Neutrophil (primary cell): ENCODE results near the gene AKAP10.

Experiments
- H3K27ac ChIP-seq: fragments of 200-600 bp; sonication (generic); 2 replicates; pipeline ENCODE4 v1.5.1; 2016; ENCODE audit warnings: mild to moderate bottlenecking, moderate library complexity
- H3K27me3 ChIP-seq: fragments of 200-600 bp; sonication (generic); 2 replicates; pipeline ENCODE4 v1.6.0; 2016; ENCODE audit warnings: mild to moderate bottlenecking
- H3K36me3 ChIP-seq: fragments of 200-600 bp; sonication (generic); 2 replicates; pipeline ENCODE4 v1.5.1; 2017
- H3K4me1 ChIP-seq, 2 experiments: fragments of 200-600 bp in 1 of 2; sonication (generic) in 1 of 2; 1 replicate in 1 of 2; 2 replicates in 1 of 2; pipeline versions ENCODE4 v1.5.1 to v1.6.1; 2013 to 2016; ENCODE audit warnings: low read depth in 1 of 2, low read length in 1 of 2, mild to moderate bottlenecking in 1 of 2, moderate library complexity in 1 of 2; ENCODE audit not compliant: control insufficient read depth in 1 of 2, insufficient read depth in 1 of 2
- H3K4me3 ChIP-seq, 2 experiments: fragments of 200-600 bp in 1 of 2; sonication (generic) in 1 of 2; 1 replicate in 1 of 2; 2 replicates in 1 of 2; pipeline ENCODE4 v1.5.1; 2013 to 2016; ENCODE audit warnings: low read depth in 1 of 2, low read length in 1 of 2, mild to moderate bottlenecking in 1 of 2, moderate library complexity in 1 of 2
- H3K9me3 ChIP-seq: fragments of 200-600 bp; sonication (generic); 2 replicates; pipeline ENCODE4 v1.5.1; 2016
- CTCF ChIP-seq: fragments of 200-600 bp; sonication (generic); IDR thresholded peaks from 2 replicates; pipeline ENCODE4 v1.5.1; 2016; ENCODE audit warnings: antibody characterized with exemption

The AKAP10 gene

GRCh38 chr17:20010936-20011335 lies 33.3 kb upstream of the AKAP10 start:
- Histone ChIP-seq H3K27ac (no peak overlapping the region), H3K9me3 (no peaks in the 10 kb centered on the region), H3K36me3 (no peaks in the 10 kb centered on the region), H3K4me3 (no peak overlapping the region), H3K27me3 (peaks cover 72% of the 10 kb centered on the region), H3K4me1 (peaks cover 21 to 24% of the 10 kb centered on the region in 2 experiments)
- TF ChIP-seq CTCF = no peak

GRCh38 chr17:20010099-20010863 lies 32.7 kb upstream of the AKAP10 start:
- no peak overlapping the region for H3K27ac ChIP-seq
- peaks cover 21 to 24% of the 10 kb centered on the region in 2 experiments for H3K4me1 ChIP-seq
- H3K27me3 ChIP-seq = peaks cover 79% of the 10 kb centered on the region
- H3K36me3 ChIP-seq = no peaks in the 10 kb centered on the region
- H3K4me3 ChIP-seq = peak overlapping the region; percentile 70 to 78
- no peaks in the 10 kb centered on the region for H3K9me3 ChIP-seq
- TF ChIP-seq CTCF = no peak

- peak; percentile 96 for TF ChIP-seq CTCF
- Histone ChIP-seq H3K4me1 (peaks cover 21 to 24% of the 10 kb centered on the region in 2 experiments), H3K4me3 (peak within 1 kb of the TSS; percentile 70 to 78), H3K27ac (no peak within 1 kb of the TSS), H3K36me3 (no peaks in the 10 kb centered on the region), H3K9me3 (no peaks in the 10 kb centered on the region), H3K27me3 (peaks cover 87% of the 10 kb centered on the region)
These were observed 31.9 kb upstream of the AKAP10 start, which contains the start of gene SPECC1 for GRCh38 chr17:20009302-20010098. Gene SPECC1, plus strand, starts transcription at chr17:20009359. Its CDS starts 87,293 bp downstream, at chr17:20096652.

DNA sequence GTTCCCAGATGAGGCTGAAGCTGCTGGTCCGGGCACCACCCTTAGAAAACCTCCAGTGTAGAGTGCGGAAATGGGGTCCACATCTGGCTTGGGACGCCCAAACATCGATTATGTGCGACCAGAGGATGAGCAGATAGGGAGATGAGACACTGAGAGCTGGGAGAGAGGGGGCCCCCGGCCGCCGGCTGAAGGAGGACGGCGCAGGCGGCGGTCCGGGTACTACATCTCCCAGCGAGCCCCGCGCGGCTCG lies 31.3 kb upstream of the AKAP10 start:
- Histone ChIP-seq H3K36me3 (no peaks in the 10 kb centered on the region), H3K9me3 (no peaks in the 10 kb centered on the region), H3K27me3 (peaks cover 92% of the 10 kb centered on the region), H3K27ac (no peak overlapping the region), H3K4me3 (peak overlapping the region; percentile 70 to 78), H3K4me1 (peaks cover 21 to 24% of the 10 kb centered on the region in 2 experiments)
- TF ChIP-seq CTCF = no peak

DNA sequence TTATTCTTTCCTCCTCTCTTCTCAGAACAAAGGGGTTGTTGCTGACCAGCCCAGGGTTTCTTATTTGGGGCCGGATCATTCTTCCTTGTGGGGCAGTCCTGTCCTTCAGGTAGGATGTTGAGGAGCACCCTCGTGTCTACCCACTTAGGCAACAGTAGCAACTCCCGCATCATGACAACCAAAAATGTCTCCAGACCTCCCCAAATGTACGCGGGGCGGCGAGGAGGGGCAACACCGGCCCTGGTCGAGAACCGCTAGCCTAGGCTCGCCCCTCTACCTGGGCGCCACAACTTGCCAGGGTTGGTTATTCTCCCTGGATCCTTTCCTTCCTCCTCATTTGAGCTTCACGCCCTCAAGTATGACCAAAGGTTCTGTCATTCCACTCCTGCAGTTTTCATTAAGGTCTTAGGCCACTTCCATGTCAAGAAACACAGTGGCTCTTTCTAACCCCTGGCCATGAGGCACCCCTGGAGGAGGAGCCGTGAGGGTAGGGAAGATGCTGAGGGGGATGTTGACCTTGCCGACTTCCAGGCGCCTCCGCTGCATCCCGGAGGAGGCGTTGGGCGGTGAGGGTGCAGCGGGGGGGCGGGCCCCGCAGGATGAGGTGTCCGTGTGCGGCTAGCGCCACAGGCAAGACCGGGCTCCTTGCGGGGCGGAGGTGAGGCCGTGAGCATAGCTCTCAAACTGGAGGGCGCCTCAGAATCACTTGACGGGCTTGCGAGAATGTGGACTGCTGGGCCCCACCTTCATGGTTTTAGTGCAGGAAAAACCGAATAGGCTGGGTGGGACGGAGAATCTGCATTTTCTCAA lies 30.8 kb upstream of the AKAP10 start:
- Histone ChIP-seq H3K9me3 (no peaks in the 10 kb centered on the region), H3K36me3 (no peaks in the 10 kb centered on the region), H3K4me1 (peaks cover 21 to 24% of the 10 kb centered on the region in 2 experiments), H3K27ac (no peak overlapping the region), H3K4me3 (peak overlapping the region; percentile 70 to 78), H3K27me3 (peaks cover 94% of the 10 kb centered on the region)
- no peak for TF ChIP-seq CTCF
